NOMO-1 treated with dmso at 0.1 percent for 144 hours (cell line): Measurements from ENCODE around the gene PHF13.

ENCODE experiments used
- DNase-seq: peaks from one replicate; lab custom pipeline; 2025; ENCODE audit not compliant: unreplicated experiment; lab: John Stamatoyannopoulos, UW

Gene PHF13

GRCh38 chr1:6613361-6614018, at the start of gene PHF13:
Gene PHF13 (plus strand): TSS chr1:6613731. CDS start chr1:6614067, 336 bp downstream.
- DNase-seq, result peak; percentile 98

- no peak for DNase-seq
Measured at GRCh38 chr1:6569033-6569432, 44.5 kb upstream of the PHF13 start.

GRCh38 chr1:6570100-6570499, 43.4 kb upstream of the PHF13 start:
- DNase-seq, result no peak

- no peak for DNase-seq
Measured at GRCh38 chr1:6570987-6571386, 42.5 kb upstream of the PHF13 start.

- DNase-seq, result no peak
Measured at GRCh38 chr1:6572653-6573383, 40.7 kb upstream of the PHF13 start.

GRCh38 chr1:6574025-6574620, 39.4 kb upstream of the PHF13 start:
- no peak for DNase-seq

- no peak for DNase-seq
Measured at GRCh38 chr1:6574818-6575217, 38.7 kb upstream of the PHF13 start.

- DNase-seq, result no peak
Measured at GRCh38 chr1:6577831-6578525, 35.6 kb upstream of the PHF13 start.

- DNase-seq, result no peak
Measured at GRCh38 chr1:6578624-6579373, 34.7 kb upstream of the PHF13 start.

GRCh38 chr1:6579374-6580118, 34.0 kb upstream of the PHF13 start, which contains the start of gene ZBTB48:
Gene ZBTB48 (plus strand): TSS chr1:6579994. CDS start chr1:6580610, 616 bp downstream.
- DNase-seq, result peak; percentile 96

GRCh38 chr1:6580119-6580592, 33.4 kb upstream of the PHF13 start:
- DNase-seq, result peak; percentile 34

- DNase-seq, result no peak
Measured at GRCh38 chr1:6580593-6581409, 32.7 kb upstream of the PHF13 start.

GRCh38 chr1:6581561-6582305, 31.8 kb upstream of the PHF13 start:
- peak; percentile 16 for DNase-seq

- no peak for DNase-seq
Measured at GRCh38 chr1:6582370-6582769, 31.2 kb upstream of the PHF13 start.

GRCh38 chr1:6584126-6585080, 29.1 kb upstream of the PHF13 start:
- no peak for DNase-seq

GRCh38 chr1:6585081-6585722, 28.3 kb upstream of the PHF13 start:
- no peak for DNase-seq

GRCh38 chr1:6585841-6586240, 27.7 kb upstream of the PHF13 start:
- no peak for DNase-seq
